Lower lobe of right lung (tissue), 2 donors: ENCODE data around the gene SLC46A3. TPM values are rescaled to one million over a fixed set of nuclear protein-coding genes. Genes with fewer than 3 reads are reported as not detected.
A peak's percentile ranks its signal among the peaks of the same experiment; 100 is the strongest.

Experiments used
- ATAC-seq, 2 donors: fragments of 200-7000 bp; cut with Tn5 transposase; one replicate each; pipeline ENCODE4 v1.9.1; 2020 to 2022; ENCODE audit warnings: mild to moderate bottlenecking in 2 of 2, moderate library complexity in 2 of 2
- DNase-seq: peaks from one replicate; pipeline ENCODE4 v3.0.0-alpha.2; 2020
- H3K27ac ChIP-seq: fragments of 200-600 bp; one replicate; pipeline ENCODE4 v1.8.0; 2022
- H3K27me3 ChIP-seq: fragments of 200-600 bp; one replicate; pipeline ENCODE4 v1.8.0; 2022; ENCODE audit warnings: low read depth
- H3K36me3 ChIP-seq: fragments of 200-600 bp; one replicate; pipeline ENCODE4 v1.8.0; 2022; ENCODE audit warnings: mild to moderate bottlenecking
- H3K4me1 ChIP-seq: fragments of 200-600 bp; one replicate; pipeline ENCODE4 v1.8.0; 2022
- H3K4me3 ChIP-seq: fragments of 200-600 bp; one replicate; pipeline ENCODE4 v1.8.0; 2022; ENCODE audit warnings: mild to moderate bottlenecking
- H3K9me3 ChIP-seq: fragments of 200-600 bp; one replicate; pipeline ENCODE4 v1.8.0; 2022
- intact Hi-C: fragments of 100-400 bp; cut with DNase I; formaldehyde crosslinking; loops from one replicate; pipeline ENCODE4 v1.11.0; 2022
- total RNA-seq: library from RNA; stranded (reverse); fragmentation: NEBNext Ultra II Directional; extraction: Animal tissue kit (Norgen Biotek cat#: 25700); gene quantifications from one replicate; pipeline ENCODE4 v1.2.1, GENCODE V29; 2021
- TF ChIP-seq, protein P1 (sequence below): fragments of 200-600 bp; IDR thresholded peaks from one replicate; pipeline ENCODE4 v1.8.0; 2022; ENCODE audit warnings: antibody characterized with exemption, mild to moderate bottlenecking
- donor health status: DM: no; HTN: yes; CAD: no; lungs with severe emphysema.

Gene SLC46A3
- total RNA-seq, 1 donor from 2014 or later, result 22.7 TPM

DNA sequence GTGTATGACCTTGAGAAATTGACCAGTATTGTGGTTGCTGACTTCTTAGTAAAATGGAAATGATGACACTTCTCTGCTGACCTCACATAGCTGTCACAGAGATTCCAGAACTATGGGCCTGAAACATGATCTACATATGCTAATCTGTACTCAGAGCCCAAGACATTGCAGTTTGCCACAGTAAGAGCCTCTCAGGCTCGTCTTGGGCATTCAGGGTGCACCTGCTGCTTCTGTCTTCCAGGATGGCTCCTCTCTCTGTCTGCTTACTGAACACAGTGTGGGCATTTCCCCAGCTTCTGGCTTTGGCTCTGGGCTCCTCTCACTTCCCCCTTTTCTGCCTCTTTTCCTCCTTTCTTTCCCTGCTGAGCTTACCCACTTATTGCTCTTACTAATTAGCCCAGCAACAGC, 22.3 kb upstream of the SLC46A3 start:
- ATAC-seq (peak in 1 of 2 donors; percentile 32), DNase-seq (no peak)
- no peaks in the 10 kb centered on the region for H3K4me1 ChIP-seq
- no peaks in the 10 kb centered on the region for H3K9me3 ChIP-seq
- H3K27ac ChIP-seq, result no peak overlapping the region
- no peak overlapping the region for H3K4me3 ChIP-seq
- TF ChIP-seq, protein P1, sequence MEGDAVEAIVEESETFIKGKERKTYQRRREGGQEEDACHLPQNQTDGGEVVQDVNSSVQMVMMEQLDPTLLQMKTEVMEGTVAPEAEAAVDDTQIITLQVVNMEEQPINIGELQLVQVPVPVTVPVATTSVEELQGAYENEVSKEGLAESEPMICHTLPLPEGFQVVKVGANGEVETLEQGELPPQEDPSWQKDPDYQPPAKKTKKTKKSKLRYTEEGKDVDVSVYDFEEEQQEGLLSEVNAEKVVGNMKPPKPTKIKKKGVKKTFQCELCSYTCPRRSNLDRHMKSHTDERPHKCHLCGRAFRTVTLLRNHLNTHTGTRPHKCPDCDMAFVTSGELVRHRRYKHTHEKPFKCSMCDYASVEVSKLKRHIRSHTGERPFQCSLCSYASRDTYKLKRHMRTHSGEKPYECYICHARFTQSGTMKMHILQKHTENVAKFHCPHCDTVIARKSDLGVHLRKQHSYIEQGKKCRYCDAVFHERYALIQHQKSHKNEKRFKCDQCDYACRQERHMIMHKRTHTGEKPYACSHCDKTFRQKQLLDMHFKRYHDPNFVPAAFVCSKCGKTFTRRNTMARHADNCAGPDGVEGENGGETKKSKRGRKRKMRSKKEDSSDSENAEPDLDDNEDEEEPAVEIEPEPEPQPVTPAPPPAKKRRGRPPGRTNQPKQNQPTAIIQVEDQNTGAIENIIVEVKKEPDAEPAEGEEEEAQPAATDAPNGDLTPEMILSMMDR, result no peak
- H3K27me3 ChIP-seq, result no peaks in the 10 kb centered on the region
- H3K36me3 ChIP-seq, result no peaks in the 10 kb centered on the region
- intact Hi-C loops, result no loop called here

GRCh38 chr13:28739376-28739775, 20.6 kb upstream of the SLC46A3 start:
- no peaks in the 10 kb centered on the region for H3K4me1 ChIP-seq

GRCh38 chr13:28735481-28736029, 16.8 kb upstream of the SLC46A3 start:
- H3K9me3 ChIP-seq, result no peaks in the 10 kb centered on the region
- intact Hi-C loops, result no loop called here
- no peaks in the 10 kb centered on the region for H3K4me1 ChIP-seq
- TF ChIP-seq, protein P1, result no peak
- H3K4me3 ChIP-seq, result no peak overlapping the region
- H3K27me3 ChIP-seq, result no peaks in the 10 kb centered on the region
- DNase-seq, result no peak
- H3K36me3 ChIP-seq, result no peaks in the 10 kb centered on the region
- H3K27ac ChIP-seq, result no peak overlapping the region
- ATAC-seq, result no peak

More at GRCh38 chr13:28739376-28739775, 20.6 kb upstream of the SLC46A3 start:
- ATAC-seq, result no peak
- TF ChIP-seq, protein P1, result no peak
- H3K9me3 ChIP-seq, result no peaks in the 10 kb centered on the region
- no peaks in the 10 kb centered on the region for H3K27me3 ChIP-seq
- no peak overlapping the region for H3K27ac ChIP-seq
- intact Hi-C loops, result no loop called here
- no peak for DNase-seq
- H3K4me3 ChIP-seq, result no peak overlapping the region
- no peaks in the 10 kb centered on the region for H3K36me3 ChIP-seq

GRCh38 chr13:28734906-28735305, 16.1 kb upstream of the SLC46A3 start:
- no peak for ATAC-seq

GRCh38 chr13:28730762-28731161, 12.0 kb upstream of the SLC46A3 start:
- DNase-seq, result no peak
- Histone ChIP-seq H3K27ac (no peak overlapping the region), H3K9me3 (no peaks in the 10 kb centered on the region), H3K4me3 (no peak overlapping the region), H3K27me3 (no peaks in the 10 kb centered on the region), H3K4me1 (no peaks in the 10 kb centered on the region), H3K36me3 (no peaks in the 10 kb centered on the region)
- no peak for ATAC-seq
- TF ChIP-seq, protein P1, result no peak
- intact Hi-C loops, result no loop called here

More at GRCh38 chr13:28734906-28735305, 16.1 kb upstream of the SLC46A3 start:
- Histone ChIP-seq H3K4me3 (no peak overlapping the region), H3K4me1 (no peaks in the 10 kb centered on the region), H3K27ac (no peak overlapping the region), H3K27me3 (no peaks in the 10 kb centered on the region), H3K36me3 (no peaks in the 10 kb centered on the region), H3K9me3 (no peaks in the 10 kb centered on the region)
- intact Hi-C loops, result no loop called here
- TF ChIP-seq, protein P1, result no peak
- DNase-seq, result no peak
